HepG2 (cell line): ENCODE results near the gene SNRPD3. TPM values are rescaled to one million over a fixed set of nuclear protein-coding genes. Genes with fewer than 3 reads are reported as not detected.

Source experiments
- CHCHD3 ChIP-seq: sonication (generic); formaldehyde crosslinking; IDR thresholded peaks from 2 replicates; pipeline ENCODE4 v1.8.0; 2022; ENCODE audit warnings: mild to moderate bottlenecking, missing genetic modification reagents, moderate library complexity
- LCORL ChIP-seq, 2 experiments: fragments of 450-650 bp in 1 of 2; sonication (generic) in 1 of 2; formaldehyde crosslinking in 1 of 2; IDR thresholded peaks; 2 replicates each; pipeline versions ENCODE4 v1.5.0 to v1.6.1; 2017 to 2020; ENCODE audit warnings: antibody characterized with exemption in 1 of 2, missing genetic modification reagents in 1 of 2
- MBD4 ChIP-seq: IDR thresholded peaks from 2 replicates; pipeline ENCODE4 v1.6.1; 2012; ENCODE audit warnings: low read length, inconsistent platforms, borderline replicate concordance
- NFKBIZ ChIP-seq: IDR thresholded peaks from 2 replicates; pipeline ENCODE4 v1.6.1; 2018; ENCODE audit warnings: missing genetic modification reagents, missing compliant biosample characterization
- NR3C1 ChIP-seq: sonication (generic); formaldehyde crosslinking; IDR thresholded peaks from 2 replicates; pipeline ENCODE4 v1.4.0; 2020; ENCODE audit warnings: missing genetic modification reagents
- PBX3 ChIP-seq: sonication (generic); formaldehyde crosslinking; IDR thresholded peaks from 2 replicates; pipeline ENCODE4 v1.8.1; 2023; ENCODE audit warnings: missing genetic modification reagents, inconsistent platforms, borderline replicate concordance
- RERE ChIP-seq: IDR thresholded peaks from 2 replicates; pipeline ENCODE4 v1.6.1; 2016; ENCODE audit warnings: low read depth, missing genetic modification reagents, missing compliant biosample characterization
- SMARCC2 ChIP-seq: fragments of 450-650 bp; IDR thresholded peaks from 2 replicates; pipeline ENCODE4 v1.6.1; 2017; ENCODE audit warnings: antibody characterized with exemption, mild to moderate bottlenecking
- TCF7L2 ChIP-seq: IDR thresholded peaks from 2 replicates; pipeline ENCODE4 v1.6.1; 2011; ENCODE audit warnings: mild to moderate bottlenecking, low read depth, low read length, moderate library complexity
- ZBTB34 ChIP-seq: sonication (generic); formaldehyde crosslinking; IDR thresholded peaks from 2 replicates; pipeline ENCODE4 v1.8.0; 2022; ENCODE audit warnings: mild to moderate bottlenecking, missing genetic modification reagents
- ZBTB7B ChIP-seq: sonication (generic); formaldehyde crosslinking; IDR thresholded peaks from 2 replicates; pipeline ENCODE4 v1.4.0; 2020; ENCODE audit warnings: missing genetic modification reagents
- ZIK1 ChIP-seq: sonication (generic); formaldehyde crosslinking; IDR thresholded peaks from 2 replicates; pipeline ENCODE4 v1.5.0; 2020; ENCODE audit warnings: mild to moderate bottlenecking, low read depth, missing genetic modification reagents, borderline replicate concordance
- ZNF138 ChIP-seq: sonication (generic); formaldehyde crosslinking; IDR thresholded peaks from 2 replicates; pipeline ENCODE4 v1.5.0; 2020; ENCODE audit warnings: mild to moderate bottlenecking, low read depth, missing genetic modification reagents
- ZNF256 ChIP-seq: sonication (generic); formaldehyde crosslinking; conservative IDR thresholded peaks from 2 replicates; pipeline ENCODE4 v1.4.0; 2020; ENCODE audit warnings: missing genetic modification reagents
- ZNF430 ChIP-seq: sonication (generic); formaldehyde crosslinking; IDR thresholded peaks from 2 replicates; pipeline ENCODE4 v1.9.0; 2021; ENCODE audit warnings: mild to moderate bottlenecking, missing genetic modification reagents
- ZNF550 ChIP-seq: sonication (generic); formaldehyde crosslinking; IDR thresholded peaks from 2 replicates; pipeline ENCODE4 v1.4.0; 2020; ENCODE audit warnings: mild to moderate bottlenecking, missing genetic modification reagents, borderline replicate concordance
- ZNF574 ChIP-seq: sonication (generic); formaldehyde crosslinking; IDR thresholded peaks from 2 replicates; pipeline ENCODE4 v1.4.0; 2020; ENCODE audit warnings: missing genetic modification reagents
- polyA plus RNA-seq, 8 experiments: library from polyadenylated mRNA; depleted of rRNA in 3 of 8; stranded (reverse) in 7 of 8; unstranded in 1 of 8; fragments of >200 nt; fragmentation: Illumina TruSeq in 4 of 8; extraction: Trizol in 4 of 8; gene quantifications; 2 replicates each; pipeline versions ENCODE4 v1.2.1 to v1.2.3, GENCODE V29; 2011 to 2016; ENCODE audit warnings: low read depth in 4 of 8, missing spikeins in 1 of 8, mixed read lengths in 1 of 8; ENCODE audit not compliant: insufficient read depth in 1 of 8
- total RNA-seq, 5 experiments: library from RNA; depleted of rRNA; stranded (reverse); fragments of >200 nt; fragmentation: Illumina TruSeq; extraction: Trizol; gene quantifications; 2 replicates each; pipeline ENCODE4 v1.2.3, GENCODE V29; 2016; ENCODE audit warnings: low read depth in 1 of 5

The SNRPD3 gene
- total and polyA plus RNA-seq, 2 of the 13 experiments (the other 11 are each of a cell fraction or from before 2014, with no cell fraction given), result 110 to 209 TPM

- peak; percentile 83; the same call in 1 of the 2 replicates for TF ChIP-seq ZBTB34 (CRISPR knock-in tag)
- TF ChIP-seq ZNF256 (CRISPR knock-in tag), result no peak
- no peak for TF ChIP-seq PBX3
- peak; percentile 97 for TF ChIP-seq ZNF430 (CRISPR knock-in tag)
- TF ChIP-seq LCORL (IDR thresholded peaks at IDR 0.05), result peak; percentile 99
- TF ChIP-seq LCORL (CRISPR knock-in tag; IDR thresholded peaks at IDR 0.05), result peak; percentile 97
- no peak for TF ChIP-seq NR3C1
- 0 out of 2 replicates have a peak, but pooled peaks have one; percentile 19 for TF ChIP-seq ZNF550 (CRISPR knock-in tag)
- TF ChIP-seq RERE (CRISPR knock-in tag), result peak; percentile 53; the same call in 1 of the 2 replicates
- TF ChIP-seq CHCHD3 (CRISPR knock-in tag), result no peak
- peak; percentile 92 for TF ChIP-seq ZBTB7B
- no peak for TF ChIP-seq ZNF138
- no peak for TF ChIP-seq MBD4
- no peak; the same call in 1 of the 2 replicates for TF ChIP-seq ZIK1
- TF ChIP-seq SMARCC2, result peak; percentile 47; the same call in 1 of the 2 replicates
- peak; percentile 47; the same call in 1 of the 2 replicates for TF ChIP-seq NFKBIZ (CRISPR knock-in tag)
- TF ChIP-seq TCF7L2, result no peak
- TF ChIP-seq ZNF574, result peak; percentile 67; the same call in 1 of the 2 replicates
Measured at GRCh38 chr22:24550028-24550901, 5.5 kb upstream of the SNRPD3 start (continued).
